DMS 273 (cell line): ENCODE data around the gene THBS4.

ENCODE experiments used
- DNase-seq: peaks from one replicate; lab custom pipeline; 2025; ENCODE audit not compliant: unreplicated experiment; lab: John Stamatoyannopoulos, UW

The THBS4 gene

DNA sequence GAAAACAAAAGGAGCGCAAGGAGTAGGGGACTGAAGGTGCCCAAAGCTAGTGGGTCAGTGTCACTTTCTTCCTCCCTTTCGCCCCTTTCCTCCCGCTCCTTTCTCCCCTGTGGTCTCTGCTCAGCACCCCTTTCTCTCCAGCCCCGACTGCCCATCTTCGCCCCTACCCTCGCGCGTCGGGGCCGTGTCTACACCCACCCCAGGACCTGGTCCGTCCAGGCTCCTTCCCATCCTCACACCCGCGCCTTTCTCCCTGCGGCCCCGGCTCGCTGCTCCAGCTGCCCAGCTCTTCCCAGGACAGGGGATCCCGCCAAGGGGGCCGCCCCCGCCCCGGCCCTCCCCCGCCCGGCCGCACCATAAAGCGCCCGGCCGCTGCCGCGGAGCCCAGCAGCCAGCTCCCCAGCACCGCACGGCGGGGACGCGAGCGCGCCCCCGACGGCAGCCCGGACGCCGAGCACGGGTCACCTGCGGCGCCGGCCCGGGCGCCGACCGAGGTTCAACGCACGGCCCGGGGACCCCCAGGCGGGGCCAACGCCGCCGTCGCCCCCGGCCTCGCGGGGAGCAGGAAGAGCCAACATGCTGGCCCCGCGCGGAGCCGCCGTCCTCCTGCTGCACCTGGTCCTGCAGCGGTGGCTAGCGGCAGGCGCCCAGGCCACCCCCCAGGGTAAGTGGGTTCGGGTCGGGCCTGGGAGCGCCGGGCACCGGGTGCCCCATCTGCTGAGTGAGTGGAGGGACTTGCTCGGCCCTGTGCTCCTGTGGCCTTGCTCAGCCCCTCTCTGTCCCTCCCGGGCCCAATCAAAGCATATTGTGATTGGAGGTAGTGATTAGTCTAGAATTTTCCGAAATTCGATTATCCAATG lies at the start of gene THBS4:
TSS of gene THBS4 (plus strand) at position 387 of the 860 bp plus-strand sequence. CDS start at position 577, 190 bp downstream.
- peak; percentile 45 for DNase-seq

DNA sequence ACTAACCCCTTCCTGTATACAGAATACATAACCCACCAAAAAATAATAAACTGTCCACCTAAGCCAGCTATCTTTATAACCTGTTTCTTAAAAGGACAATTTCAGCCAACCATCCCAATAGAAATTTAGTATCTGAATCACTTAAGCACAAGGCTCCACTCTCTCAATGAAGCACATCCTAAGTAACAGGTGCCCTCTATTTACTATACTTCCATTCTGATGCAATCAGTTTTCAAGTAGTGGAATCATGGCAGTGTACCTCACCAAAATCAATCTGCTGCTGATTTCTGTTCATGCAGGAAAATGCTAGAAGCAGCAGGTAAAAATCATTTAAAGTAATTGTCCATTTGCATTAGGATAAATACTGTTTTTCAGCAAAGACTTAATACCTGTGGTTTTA lies 48.9 kb upstream of the THBS4 start:
- DNase-seq = no peak

DNA sequence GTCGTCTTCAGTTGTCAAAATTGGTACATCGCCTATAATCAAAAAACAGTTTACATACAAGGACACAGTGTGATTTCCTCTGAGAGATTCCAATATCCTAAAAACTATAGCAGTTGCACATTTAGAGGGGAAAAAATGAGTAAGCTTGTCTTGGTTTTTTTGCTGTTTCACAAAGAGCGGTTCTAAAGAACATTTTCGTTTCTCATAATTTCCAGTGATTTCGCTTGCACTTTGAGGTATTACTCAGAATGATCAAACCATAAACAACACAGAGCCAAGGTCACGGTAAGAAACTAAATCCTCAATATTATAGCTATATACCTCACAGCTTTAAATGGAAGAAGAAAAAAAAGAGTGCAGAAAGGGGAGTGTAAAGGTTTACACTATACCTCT lies 44.9 kb upstream of the THBS4 start:
- DNase-seq = no peak

DNA sequence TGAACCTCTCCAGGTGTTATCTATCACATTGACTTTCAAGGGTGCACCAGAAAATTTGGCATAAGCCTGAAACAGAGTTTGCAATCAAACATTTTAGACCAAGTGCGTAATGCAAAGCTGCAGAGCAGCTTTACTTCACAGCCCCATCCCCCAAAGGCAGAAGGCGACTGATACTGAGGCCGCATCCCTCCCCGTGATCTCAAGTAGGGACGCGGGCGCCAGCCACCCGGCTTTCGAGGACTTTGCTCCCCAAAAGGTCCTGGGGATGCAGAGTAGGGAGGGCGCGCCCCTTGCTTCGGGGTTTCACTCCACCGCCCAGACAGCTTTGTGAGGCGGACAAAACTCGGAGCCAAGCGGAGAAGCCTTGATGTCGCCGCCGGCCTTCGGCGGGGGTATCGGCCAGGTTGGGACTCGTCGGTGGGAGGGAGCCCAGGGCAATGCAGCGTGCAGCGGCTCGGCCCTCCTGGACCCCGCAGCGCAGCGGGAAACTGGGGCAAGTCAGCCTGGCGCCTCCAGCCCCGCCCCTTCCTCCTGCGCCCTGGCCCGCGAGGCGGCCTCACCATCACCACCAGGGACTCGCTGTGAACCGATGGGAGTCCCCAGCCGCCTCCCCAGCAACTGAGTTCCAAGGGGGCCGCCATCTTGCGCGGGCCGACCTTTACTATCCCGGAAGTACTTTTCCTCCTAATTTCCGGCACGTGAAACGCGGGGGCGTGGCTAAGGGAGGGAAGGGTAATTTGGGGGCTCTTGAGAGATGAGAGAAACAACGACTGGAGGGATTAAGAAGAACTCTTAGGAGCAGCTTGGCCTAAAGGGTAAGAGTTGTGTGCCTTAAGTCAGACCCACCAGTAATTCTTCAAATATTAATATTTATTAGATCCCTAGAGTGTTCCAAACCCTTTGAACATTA lies 44.3 kb upstream of the THBS4 start, which contains the start of gene MTX3:
TSS of gene MTX3 (minus strand) at position 665 of the 910 bp plus-strand sequence. CDS start at position 641, 24 bp downstream.
- DNase-seq = peak; percentile 98

DNA sequence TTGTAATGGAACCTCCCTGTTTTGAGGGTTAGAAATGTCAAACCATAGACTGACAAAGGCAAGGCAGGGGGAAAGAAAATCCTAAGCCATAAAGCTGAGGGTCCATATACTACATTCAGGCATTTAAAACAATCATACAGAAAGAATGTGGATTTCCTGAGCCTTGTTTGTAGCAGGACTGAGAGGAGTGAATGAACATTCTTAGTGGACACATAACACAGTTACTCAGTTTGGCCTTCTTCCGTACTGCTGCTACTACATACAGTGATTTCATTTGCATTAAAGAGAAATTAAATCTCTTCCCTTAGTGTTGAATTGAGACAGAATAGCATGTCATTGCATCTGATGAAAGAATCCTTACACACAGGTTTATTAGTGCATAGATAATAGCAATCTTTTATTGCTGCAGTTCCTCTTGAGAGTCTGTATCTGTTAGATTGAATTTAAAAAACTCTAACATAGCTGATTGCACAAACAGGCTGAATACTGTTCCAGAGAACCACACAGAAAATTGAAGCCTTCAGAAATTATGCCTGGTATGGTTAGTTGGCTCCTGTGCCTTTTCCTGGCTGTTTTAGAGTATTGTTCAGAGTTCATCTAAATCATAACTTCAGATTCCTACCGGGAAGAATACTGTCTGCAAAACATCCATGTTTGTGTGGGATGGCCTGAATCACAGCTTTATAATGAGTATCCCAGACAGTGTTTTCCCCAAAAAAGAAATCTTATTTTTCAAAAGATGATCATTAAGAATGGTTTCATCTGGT lies 42.1 kb upstream of the THBS4 start:
- no peak for DNase-seq

DNA sequence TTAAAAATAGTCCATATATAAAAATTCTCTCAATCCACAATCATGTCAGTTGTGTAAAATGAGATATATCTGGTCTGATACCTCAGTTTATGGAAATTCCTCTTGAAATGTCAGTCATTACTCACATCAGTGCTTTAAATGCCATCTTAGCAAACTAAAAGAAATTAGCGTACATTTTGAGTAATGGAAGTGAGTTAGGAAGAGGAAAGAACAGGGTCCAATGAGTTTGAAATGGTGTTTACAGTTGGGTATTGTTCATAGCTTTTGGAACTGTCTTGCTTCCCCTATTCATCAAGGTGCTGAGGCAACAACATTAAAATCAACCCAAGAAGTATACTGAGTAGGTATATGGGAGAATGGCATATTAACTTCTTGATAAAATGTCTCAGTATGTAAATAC lies 35.4 kb upstream of the THBS4 start:
- DNase-seq = no peak

DNA sequence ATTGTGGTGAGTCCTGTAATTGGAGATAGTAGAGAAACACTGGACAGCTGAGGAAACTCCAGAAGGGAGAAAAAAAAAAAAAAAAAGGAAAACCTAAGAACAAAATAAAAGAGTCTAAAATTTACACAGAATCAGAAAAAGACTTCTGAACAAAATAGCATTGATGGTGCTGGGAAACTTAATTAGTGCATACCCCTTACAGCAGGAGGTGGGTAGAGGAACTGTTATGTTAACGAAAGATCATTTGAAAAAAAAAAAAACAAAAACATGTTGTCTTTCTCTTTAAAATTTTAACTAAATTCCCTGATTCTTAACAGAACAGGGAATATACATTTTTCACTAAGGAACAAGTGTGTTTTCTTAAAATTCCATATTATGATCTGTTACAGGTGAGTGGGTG lies 32.5 kb upstream of the THBS4 start:
- DNase-seq = no peak

DNA sequence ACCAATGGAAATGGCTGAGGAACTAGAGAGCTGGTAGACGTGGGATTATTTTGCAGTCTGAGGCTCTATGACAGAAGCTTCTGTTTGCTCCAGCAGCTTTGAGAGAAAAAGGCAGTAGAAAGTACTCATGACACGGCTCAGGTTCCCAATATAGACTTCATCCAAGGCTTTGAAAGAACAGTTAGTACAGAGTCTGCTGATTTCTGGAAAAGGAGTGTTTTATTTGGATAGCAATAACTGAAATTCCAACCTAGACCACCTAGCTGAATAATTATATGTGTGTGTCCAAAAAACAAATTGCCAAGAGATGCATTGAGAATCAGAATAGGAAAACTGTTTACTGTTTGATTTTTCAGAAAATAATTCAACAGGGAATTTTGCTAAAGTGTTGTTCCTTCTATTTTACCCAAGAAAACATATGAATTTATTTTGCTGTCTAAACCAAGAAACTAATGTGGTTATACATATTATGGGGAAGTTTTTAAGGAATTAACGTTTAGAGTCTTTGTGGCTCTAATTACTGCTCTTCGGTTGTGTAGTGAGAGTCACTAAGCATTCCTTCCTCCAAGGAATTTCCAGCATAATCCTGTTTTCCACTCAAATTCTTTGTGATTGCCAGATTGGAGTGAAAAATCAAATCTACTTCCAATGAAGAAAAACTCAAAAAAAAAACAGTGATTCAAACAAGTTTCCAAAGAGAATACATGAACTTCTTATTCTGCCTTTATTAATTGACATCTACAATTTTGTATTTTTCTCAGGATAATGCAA lies 26.0 kb upstream of the THBS4 start:
- peak; percentile 16 for DNase-seq

DNA sequence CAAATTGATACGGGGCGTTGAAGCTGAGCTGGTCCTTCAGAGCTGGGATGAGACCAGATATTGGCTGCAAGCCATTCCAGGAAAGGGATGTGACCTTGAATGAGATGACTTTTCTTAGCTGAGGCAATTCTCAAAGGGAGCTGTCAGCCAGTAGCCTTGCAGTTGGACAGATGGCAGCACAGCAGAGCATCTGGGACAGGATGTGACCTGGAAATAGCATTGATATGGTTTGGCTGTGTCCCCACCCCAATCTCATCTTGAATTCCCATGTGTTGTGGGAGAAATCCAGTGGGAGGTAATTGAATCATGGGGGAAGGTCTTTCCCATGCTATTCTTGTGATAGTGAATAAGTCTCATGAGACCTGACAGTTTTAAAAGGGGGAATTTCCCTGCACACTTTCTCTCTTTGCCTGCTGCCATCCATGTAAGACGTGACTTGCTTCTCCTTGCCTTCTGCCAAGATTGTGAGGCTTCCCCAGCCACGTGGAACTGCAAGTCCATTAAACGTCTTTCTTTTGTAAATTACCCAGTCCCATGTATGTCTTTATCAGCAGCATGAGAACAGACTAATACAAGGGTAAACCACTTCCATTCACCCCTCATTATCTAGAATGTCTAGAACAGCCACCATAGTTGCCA lies 24.3 kb upstream of the THBS4 start:
- DNase-seq = peak; percentile 85

DNA sequence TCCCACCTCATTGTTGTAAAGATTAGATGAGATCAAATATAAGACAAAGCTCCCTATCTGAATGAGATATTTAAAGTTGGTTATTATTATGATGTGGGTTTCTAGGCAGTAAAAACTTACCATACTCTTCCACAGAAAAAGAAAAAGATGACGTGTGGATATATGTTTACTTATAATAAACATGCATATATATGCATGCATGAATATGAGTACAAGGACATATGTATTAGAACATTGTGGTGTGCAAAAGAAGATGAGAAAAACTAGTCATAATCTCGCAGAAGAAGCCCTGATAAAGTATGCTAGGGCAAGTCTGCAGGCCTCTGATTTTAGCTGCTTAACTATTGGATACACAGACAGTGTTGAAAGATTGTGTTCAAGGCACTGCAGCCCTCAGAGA lies 10.1 kb upstream of the THBS4 start:
- DNase-seq = no peak

DNA sequence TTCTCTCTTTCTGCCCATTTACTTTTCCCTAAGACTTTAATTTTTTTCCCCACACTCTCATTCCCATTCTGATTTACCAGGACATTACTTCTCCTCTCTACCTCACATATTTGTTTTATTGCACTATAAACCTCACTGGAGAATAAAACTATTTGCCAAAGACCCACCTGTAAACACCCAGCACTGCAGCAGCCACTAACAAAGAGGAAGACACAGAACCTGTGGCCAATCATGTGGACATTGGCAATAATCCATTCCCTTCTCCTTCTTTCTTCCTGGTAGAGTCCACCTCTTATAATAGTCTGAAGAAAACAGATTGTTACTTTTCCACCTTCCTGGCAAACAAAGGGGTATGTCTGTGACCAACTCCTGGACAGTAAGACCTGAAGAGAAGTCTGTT lies 8.3 kb upstream of the THBS4 start:
- no peak for DNase-seq

DNA sequence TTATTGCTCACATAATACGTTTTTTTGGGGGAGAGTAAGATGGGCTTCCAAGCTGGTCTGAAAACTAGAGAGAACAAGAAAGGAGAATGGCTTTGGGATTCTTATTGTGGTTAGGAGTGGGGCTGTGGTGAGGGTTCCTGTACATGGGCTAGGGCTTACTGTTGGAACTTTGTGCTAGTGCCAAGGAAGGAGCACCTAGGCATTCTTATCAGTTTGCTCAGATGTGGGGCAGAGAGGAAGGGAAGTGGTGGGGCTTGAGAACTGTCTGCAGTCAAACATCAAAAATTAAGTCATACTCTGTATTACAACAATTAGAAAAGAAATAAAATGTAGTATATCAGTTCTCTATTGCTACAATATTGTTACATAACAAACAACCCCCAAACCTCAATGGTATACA lies 4.0 kb upstream of the THBS4 start:
- no peak for DNase-seq

DNA sequence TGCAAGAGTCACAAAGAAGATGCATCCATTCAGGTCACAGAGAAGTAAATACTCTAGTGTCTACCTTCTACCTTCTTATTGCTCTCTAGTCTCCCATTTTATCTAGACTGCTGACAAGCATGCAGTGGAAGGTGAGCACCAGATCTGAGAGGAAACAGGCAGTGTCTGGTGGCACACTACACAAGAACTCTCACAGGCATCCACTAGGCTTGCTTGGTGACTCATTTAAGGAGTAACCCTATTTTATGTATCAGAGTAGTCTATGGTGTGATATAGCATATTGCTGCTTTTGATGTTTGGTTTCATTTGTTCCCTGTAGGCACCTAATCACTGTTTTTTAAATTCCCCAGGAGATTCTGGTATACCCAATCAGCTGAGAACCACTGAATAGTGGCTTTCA lies 1.6 kb upstream of the THBS4 start:
- no peak for DNase-seq

DNA sequence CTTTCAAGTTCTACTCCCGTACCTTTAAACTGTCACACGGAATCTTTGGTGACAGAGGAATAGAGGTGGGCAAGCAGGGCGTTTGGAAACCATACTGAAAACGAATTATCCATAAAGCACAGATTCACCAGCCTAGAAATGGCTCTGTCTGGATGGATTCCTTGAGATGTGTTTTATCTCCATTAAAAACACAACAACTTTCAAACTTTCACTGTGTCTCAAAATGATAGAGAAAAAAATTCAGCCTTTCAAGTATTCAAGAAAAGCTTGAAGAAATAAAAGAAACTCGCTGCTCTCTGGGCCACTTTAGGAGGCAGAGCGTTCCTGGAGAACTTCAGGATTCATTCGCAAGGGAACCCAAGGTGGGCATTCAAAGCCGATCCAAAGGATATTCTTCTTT lies 589 bp upstream of the THBS4 start:
- no peak for DNase-seq

DNA sequence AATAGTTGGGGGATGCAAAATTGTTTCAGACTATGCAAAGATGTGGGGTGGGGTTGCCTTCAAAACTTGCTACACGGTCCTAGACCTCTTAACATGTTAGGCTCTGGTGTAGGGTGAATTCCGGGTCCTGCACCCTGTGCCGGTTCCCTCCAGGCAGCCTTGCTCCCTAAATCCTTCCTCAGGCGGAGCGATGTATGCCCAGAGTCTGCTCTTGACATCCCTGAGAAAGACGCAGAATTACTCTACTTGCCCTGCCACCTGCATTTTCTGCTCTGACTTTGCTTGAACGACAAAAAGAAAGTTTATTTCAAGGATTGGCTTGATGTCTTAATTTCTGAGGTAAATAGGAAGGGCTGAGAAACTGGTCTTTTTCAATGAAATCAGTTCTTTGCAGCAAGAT lies 691 bp downstream of the THBS4 start:
- no peak for DNase-seq

DNA sequence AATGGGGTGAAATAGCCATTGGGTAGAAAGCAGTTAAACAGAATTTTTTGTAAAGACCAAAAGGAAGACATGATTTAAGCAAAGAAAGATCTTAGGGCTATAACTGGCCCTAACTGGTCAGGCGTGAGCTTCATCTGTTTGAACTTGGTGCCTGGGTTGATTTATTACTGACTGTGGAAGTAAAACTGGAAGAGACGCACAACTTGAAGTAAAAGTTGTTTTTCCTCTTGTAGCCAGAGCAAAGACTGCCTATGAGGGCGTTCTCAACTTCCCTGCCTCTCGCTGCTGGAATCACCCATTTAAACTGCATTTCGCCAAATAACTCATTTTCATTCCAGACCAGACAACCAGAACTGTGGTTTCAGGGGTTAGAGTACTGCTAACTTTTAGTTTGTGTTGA lies 1.5 kb downstream of the THBS4 start:
- no peak for DNase-seq

DNA sequence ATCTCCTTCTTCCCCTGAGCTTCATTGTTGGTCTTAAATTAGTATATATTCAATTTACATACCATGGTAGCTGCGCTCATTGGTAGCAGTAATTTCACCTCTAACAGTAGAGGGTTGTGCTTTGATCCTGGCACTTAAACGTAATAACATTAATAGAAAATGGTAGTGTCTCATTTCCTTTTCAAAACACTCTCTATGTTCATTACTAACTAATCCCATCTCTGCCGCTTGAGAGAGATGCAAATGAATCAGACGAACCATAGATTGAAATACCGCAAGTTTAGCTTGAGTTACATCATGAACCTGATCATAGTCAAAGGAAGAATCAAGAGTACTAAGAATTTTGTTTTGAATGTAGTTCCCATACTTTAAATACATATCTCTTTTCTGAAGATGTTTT lies 2.2 kb downstream of the THBS4 start:
- no peak for DNase-seq

DNA sequence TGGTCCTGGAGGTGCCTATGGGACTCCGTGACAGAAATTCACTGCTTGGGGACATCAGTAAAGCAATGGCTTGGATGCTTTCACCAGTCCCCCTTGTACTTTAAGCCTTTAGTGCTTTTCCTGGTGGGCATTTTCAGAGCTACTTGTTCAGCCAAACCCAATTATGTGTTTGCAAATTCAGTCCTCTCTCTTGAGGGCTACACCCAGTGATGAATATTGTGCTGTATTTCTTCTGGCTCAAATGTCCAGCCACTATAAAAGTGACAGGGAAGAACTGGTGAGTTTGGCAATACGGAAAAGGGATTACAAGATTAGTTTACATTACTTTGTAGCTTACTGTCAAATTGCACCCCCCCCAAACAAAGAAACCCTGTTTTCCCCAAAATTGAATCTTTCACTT lies 4.5 kb downstream of the THBS4 start:
- DNase-seq = no peak

DNA sequence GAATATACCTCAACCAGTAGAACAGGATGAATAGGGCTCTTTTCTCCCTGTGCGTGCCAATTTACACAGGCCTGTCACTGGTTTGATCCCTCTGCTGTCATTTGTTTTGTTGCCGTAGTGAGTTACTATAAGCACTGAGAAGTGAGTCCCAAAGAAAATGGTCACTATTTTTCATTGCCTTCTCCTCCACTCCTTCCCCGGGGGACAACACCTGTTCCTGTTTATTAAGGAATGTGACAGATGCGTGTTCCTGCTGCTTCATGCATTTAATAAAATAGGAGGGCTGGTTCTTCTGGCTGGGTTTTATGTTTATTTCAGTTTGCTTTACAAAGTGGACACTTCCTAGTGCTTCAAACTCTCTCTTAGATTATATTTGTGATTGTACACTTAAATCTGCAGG lies 6.4 kb downstream of the THBS4 start:
- peak; percentile 82 for DNase-seq

DNA sequence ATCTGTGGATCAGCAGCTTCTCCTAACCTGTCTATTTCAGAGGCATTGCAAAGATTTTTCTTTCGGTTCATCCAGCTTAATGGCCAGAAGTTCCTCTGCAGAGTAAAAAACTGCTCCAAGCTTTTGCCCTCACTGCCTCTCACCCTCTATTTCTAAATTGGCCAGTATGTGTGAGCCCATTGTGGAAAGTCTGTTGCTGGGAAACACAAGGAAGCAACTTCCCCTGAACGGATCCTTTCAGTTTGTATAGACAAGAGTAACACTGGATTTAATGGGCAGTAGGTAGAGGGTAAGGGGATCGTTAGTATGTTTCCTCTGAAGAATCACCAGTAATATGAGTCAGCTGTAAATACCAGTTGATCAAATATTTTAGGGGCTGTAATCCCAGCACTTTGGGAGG lies 7.2 kb downstream of the THBS4 start:
- no peak for DNase-seq
